IPS-18c (cell line): ENCODE results near the gene HGFAC.

Source experiments
- H3K4me3 ChIP-seq: 2 replicates; pipeline ENCODE4 v1.7.0; 2013; ENCODE audit warnings: low read depth, mild to moderate bottlenecking, low read length, moderate library complexity; ENCODE audit not compliant: insufficient read depth
- H3K9me3 ChIP-seq: one replicate; pipeline ENCODE4 v1.6.1; 2013; ENCODE audit warnings: mild to moderate bottlenecking, low read length, moderate library complexity; ENCODE audit not compliant: control insufficient read depth, insufficient read depth

The HGFAC gene

GRCh38 chr4:3441501-3442459 lies at the start of gene HGFAC:
Gene HGFAC, plus strand, starts transcription at chr4:3441968. Its CDS starts 34 bp downstream, at chr4:3442002.
- Histone ChIP-seq H3K9me3 (no peaks in the 10 kb centered on the region), H3K4me3 (no peak within 1 kb of the TSS)

DNA sequence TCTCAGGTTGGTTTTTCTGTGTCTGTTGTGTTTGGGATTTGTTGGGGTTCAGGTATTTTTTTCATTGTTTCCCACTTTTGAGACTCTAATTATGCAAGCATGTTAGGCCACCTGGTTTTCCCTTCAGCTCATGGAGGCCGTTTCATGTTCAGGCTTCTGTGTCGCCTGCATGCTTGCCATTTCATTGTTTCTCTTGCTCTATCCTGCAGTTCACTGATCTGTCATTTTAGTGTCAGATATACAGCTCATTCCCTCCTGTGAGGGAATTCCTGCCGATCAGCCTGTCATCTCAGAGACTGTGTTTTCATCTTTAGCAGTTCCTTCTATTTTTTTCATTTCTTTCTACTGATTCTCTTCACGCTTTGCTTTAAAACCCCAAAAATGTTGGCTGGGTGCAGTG lies 49.4 kb upstream of the HGFAC start:
- H3K4me3 ChIP-seq, result no peak overlapping the region
- no peaks in the 10 kb centered on the region for H3K9me3 ChIP-seq

DNA sequence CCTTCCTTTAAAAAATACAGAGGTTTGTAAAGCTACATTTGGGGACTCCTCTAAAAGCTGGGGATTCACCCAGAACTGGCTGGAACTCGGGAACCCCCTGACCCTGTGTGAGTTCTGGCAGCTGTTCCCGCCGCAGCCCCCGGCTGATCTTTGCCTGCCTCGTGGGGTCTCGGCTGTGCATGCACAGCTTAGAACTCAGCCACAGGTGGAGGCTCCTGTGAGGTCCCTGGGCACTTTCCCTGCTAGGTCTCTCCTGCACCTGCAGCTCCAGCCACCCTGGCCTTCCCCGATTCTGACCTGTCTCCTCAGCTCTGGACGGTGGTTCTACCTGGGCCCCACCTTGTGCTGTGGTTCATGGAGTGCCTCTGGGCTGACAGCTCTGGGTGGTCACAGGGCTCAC lies 48.6 kb upstream of the HGFAC start:
- no peaks in the 10 kb centered on the region for H3K9me3 ChIP-seq
- no peak overlapping the region for H3K4me3 ChIP-seq

GRCh38 chr4:3396600-3396999 lies 45.2 kb upstream of the HGFAC start:
- H3K4me3 ChIP-seq, result no peak overlapping the region
- no peaks in the 10 kb centered on the region for H3K9me3 ChIP-seq

GRCh38 chr4:3397128-3397527 lies 44.6 kb upstream of the HGFAC start:
- H3K9me3 ChIP-seq, result no peaks in the 10 kb centered on the region
- H3K4me3 ChIP-seq, result no peak overlapping the region

DNA sequence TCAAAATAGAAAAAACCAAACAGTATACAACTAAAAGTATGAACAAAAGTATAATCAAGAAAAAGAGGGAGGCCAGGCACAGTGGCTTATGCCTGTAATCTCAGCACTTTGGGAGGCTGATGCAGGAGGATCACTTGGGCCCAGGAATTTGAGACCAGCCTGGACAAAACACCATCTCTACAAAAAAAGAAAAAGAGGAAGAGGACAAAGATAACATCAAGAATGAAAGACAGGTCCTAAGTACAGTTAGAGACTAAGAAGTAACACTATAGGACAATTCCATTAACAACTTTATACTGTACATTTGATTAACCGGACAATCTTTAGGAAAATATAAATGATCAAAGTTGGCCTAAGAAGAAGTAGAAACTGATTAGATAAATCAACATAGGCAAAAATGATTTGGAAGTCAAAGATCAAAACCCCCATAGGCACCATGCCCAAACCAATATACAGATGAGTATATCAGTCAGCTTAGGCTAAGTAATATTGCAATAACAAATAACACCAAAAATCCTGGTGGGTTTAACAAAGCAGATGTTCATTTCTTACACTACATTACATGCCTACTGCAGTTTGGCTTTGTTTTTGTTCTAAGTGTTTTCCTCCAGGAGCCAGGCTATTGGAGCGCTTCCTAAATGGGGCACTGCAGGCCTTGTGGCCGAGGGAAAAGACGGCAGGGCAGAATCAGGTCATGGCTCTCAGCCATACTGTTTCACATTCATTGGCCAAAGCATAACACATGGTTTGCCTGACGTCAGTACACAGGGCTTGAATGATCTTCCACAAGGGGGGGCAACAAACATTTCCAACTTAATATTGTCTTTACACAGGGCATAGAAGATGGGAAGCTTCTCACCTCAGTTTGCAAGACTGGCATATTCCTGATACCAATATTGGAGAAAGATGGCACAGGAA lies 42.2 kb upstream of the HGFAC start:
- no peak overlapping the region for H3K4me3 ChIP-seq

GRCh38 chr4:3401436-3402171 lies 40.2 kb upstream of the HGFAC start:
- Histone ChIP-seq H3K9me3 (no peaks in the 10 kb centered on the region), H3K4me3 (no peak overlapping the region)

More for the DNA sequence above, 42.2 kb upstream of the HGFAC start:
- H3K9me3 ChIP-seq, result no peaks in the 10 kb centered on the region

GRCh38 chr4:3402491-3403347 lies 39.0 kb upstream of the HGFAC start:
- Histone ChIP-seq H3K9me3 (no peaks in the 10 kb centered on the region), H3K4me3 (no peak overlapping the region)

- Histone ChIP-seq H3K9me3 (no peaks in the 10 kb centered on the region), H3K4me3 (no peak overlapping the region)
These were observed 38.3 kb upstream of the HGFAC start for GRCh38 chr4:3403348-3403906.

- no peaks in the 10 kb centered on the region for H3K9me3 ChIP-seq
These were observed 37.2 kb upstream of the HGFAC start for GRCh38 chr4:3404546-3404945.

DNA sequence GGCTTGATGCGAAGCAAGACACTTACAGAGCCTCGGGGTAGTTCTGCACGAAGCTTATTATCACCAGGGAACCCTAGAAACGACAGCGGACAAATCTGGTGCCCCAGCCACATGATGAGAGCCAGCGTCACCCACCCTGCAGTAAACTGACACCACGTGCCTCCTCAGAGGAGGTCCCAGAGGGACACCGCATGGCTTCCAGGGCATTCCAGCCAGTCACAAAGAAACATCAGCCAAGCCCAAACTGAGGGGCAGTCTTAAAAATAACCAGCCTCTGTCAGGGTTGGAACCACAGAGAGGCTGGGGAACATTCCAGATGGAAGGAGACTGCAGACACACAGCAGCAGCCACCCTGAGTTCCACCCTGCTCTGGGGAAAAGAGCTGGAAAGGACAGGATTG lies 36.6 kb upstream of the HGFAC start:
- no peaks in the 10 kb centered on the region for H3K9me3 ChIP-seq

More at GRCh38 chr4:3404546-3404945, 37.2 kb upstream of the HGFAC start:
- no peak overlapping the region for H3K4me3 ChIP-seq

DNA sequence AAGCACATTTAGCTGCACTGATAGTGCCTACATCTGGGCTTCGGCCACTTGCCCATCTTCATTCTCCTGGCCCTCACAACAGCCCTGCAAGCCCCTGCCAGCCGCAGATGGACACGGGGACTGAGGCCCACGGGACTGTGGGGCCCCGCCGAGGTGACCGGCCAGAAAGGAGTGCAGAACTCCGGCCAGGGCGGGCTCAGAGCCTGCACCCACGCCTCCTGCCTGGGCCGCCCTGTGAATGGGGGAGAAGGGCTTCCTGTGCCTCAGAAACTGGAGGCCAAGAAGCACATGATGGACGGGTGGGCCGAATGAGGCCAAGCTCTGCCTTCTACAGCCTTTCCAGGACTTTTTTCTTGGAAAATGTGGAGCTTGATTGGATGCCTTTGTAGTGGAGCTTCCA lies 35.7 kb upstream of the HGFAC start:
- no peaks in the 10 kb centered on the region for H3K9me3 ChIP-seq
- no peak overlapping the region for H3K4me3 ChIP-seq

More for the DNA sequence above, 36.6 kb upstream of the HGFAC start:
- no peak overlapping the region for H3K4me3 ChIP-seq

GRCh38 chr4:3406431-3406830 lies 35.3 kb upstream of the HGFAC start:
- Histone ChIP-seq H3K9me3 (no peaks in the 10 kb centered on the region), H3K4me3 (no peak overlapping the region)

GRCh38 chr4:3407171-3407771 lies 34.5 kb upstream of the HGFAC start:
- no peaks in the 10 kb centered on the region for H3K9me3 ChIP-seq
- H3K4me3 ChIP-seq, result no peak overlapping the region

GRCh38 chr4:3407930-3408792 lies 33.6 kb upstream of the HGFAC start:
- no peaks in the 10 kb centered on the region for H3K9me3 ChIP-seq
- no peak overlapping the region for H3K4me3 ChIP-seq
